HFFc6 (cell line): ENCODE measurements around the gene FARSB. TPM values are rescaled to one million over a fixed set of nuclear protein-coding genes. Genes with fewer than 3 reads are reported as not detected.
A peak's percentile ranks its signal among the peaks of the same experiment; 100 is the strongest.

Source experiments
- DNase-seq: peaks from one replicate; pipeline ENCODE4 v3.0.0-alpha.2; 2018
- H3K27ac Mint-ChIP-seq: 2 replicates; pipeline ENCODE4 v1.8.0; 2020; ENCODE audit warnings: mild to moderate bottlenecking, mixed read lengths
- H3K27me3 Mint-ChIP-seq: 2 replicates; pipeline ENCODE4 v1.8.0; 2021; ENCODE audit warnings: mild to moderate bottlenecking, moderate library complexity, mixed read lengths; ENCODE audit not compliant: insufficient read depth
- H3K36me3 Mint-ChIP-seq: 2 replicates; pipeline ENCODE4 v1.8.0; 2021; ENCODE audit warnings: low read depth, mixed read lengths
- H3K4me1 Mint-ChIP-seq: 2 replicates; pipeline ENCODE4 v1.8.0; 2020; ENCODE audit warnings: low read depth, mixed read lengths
- H3K4me3 Mint-ChIP-seq: 2 replicates; pipeline ENCODE4 v1.8.0; 2020; ENCODE audit warnings: mild to moderate bottlenecking, moderate library complexity, mixed read lengths
- H3K9me3 Mint-ChIP-seq: 2 replicates; pipeline ENCODE4 v1.8.0; 2020; ENCODE audit warnings: mild to moderate bottlenecking, mixed read lengths
- total RNA-seq, 6 experiments: library from RNA; stranded (reverse); fragmentation: NEBNext Ultra II Directional; extraction: Animal tissue kit (Norgen Biotek cat#: 25700); gene quantifications; 2 replicates in 1 of 6; 3 replicates in 5 of 6; pipeline ENCODE4 v1.2.3, GENCODE V29; 2021
- TF ChIP-seq, protein P1 (sequence below): fragments of 200-600 bp; sonication (generic); IDR thresholded peaks from 2 replicates; pipeline ENCODE4 v1.5.0; 2021; ENCODE audit warnings: antibody characterized with exemption, mild to moderate bottlenecking

Gene FARSB
- total RNA-seq, 6 experiments from 2014 or later, result 42.5 to 55.9 (median 51.9) TPM

DNA sequence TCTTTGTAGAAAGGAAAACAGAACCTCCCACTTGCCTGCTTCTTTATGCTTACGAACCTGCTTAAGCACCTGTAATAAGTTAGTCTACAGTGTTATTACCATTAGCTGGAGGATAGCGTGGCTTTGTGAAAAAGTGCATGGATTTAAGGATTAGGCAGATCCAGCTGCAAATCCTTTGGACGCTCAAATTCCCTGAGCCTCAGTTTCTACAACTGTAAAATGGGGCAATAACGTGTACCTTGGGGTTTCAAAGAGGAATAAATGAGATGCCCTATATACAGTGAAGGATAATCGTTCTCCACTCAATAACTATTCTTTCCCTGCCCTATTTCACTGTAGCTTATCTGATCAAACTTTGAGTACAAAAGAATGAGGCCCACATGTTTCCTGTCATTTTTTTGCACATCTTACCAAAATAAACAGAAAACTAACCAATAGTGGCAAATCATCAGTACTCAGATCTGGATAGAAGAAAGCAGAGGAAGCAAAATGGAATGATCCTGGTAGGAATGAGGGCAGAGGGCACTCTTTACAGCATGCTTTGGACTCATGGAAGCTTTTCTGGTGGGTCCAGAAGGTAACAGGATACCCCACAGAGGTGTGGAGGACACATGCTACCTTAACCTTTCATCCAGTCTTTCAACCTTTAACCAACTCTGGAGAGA, 30.3 kb upstream of the FARSB start:
- H3K27ac Mint-ChIP-seq, result no peak overlapping the region
- H3K27me3 Mint-ChIP-seq, result peaks cover 11% of the 10 kb centered on the region
- TF ChIP-seq, protein P1, sequence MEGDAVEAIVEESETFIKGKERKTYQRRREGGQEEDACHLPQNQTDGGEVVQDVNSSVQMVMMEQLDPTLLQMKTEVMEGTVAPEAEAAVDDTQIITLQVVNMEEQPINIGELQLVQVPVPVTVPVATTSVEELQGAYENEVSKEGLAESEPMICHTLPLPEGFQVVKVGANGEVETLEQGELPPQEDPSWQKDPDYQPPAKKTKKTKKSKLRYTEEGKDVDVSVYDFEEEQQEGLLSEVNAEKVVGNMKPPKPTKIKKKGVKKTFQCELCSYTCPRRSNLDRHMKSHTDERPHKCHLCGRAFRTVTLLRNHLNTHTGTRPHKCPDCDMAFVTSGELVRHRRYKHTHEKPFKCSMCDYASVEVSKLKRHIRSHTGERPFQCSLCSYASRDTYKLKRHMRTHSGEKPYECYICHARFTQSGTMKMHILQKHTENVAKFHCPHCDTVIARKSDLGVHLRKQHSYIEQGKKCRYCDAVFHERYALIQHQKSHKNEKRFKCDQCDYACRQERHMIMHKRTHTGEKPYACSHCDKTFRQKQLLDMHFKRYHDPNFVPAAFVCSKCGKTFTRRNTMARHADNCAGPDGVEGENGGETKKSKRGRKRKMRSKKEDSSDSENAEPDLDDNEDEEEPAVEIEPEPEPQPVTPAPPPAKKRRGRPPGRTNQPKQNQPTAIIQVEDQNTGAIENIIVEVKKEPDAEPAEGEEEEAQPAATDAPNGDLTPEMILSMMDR, result no peak
- H3K4me1 Mint-ChIP-seq, result peaks cover 27% of the 10 kb centered on the region
- H3K36me3 Mint-ChIP-seq, result no peaks in the 10 kb centered on the region
- H3K9me3 Mint-ChIP-seq, result no peaks in the 10 kb centered on the region
- H3K4me3 Mint-ChIP-seq, result no peak overlapping the region
- no peak for DNase-seq

DNA sequence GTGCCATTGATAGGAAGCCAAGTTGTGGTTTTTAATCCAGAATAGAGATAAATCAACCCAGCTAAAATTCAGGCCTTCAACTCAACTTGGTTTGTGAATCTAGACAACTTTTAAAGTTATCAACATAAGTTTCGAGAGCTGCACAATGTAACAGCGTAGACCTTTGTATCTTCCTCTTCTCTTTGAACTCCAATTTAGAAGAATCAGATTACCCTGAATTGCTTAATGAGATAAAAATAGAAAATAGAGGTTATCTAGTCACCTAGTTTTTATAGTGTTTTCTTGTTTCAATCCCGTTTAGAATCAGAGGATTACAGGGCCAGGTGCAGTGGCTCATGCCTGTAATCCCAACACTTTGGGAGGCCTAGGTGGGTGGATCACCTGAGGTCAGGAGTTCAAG, 27.9 kb upstream of the FARSB start:
- Mint-ChIP-seq H3K4me3 (no peak overlapping the region), H3K4me1 (peaks cover 8% of the 10 kb centered on the region), H3K9me3 (no peaks in the 10 kb centered on the region), H3K36me3 (no peaks in the 10 kb centered on the region), H3K27me3 (peaks cover 27% of the 10 kb centered on the region), H3K27ac (no peak overlapping the region)
- DNase-seq, result no peak
- TF ChIP-seq, protein P1, result no peak

GRCh38 chr2:222677981-222678380, 22.1 kb upstream of the FARSB start:
- no peaks in the 10 kb centered on the region for H3K4me1 Mint-ChIP-seq
- H3K36me3 Mint-ChIP-seq, result no peaks in the 10 kb centered on the region
- DNase-seq, result no peak
- no peaks in the 10 kb centered on the region for H3K9me3 Mint-ChIP-seq
- peaks cover 37% of the 10 kb centered on the region for H3K27me3 Mint-ChIP-seq
- H3K27ac Mint-ChIP-seq, result no peak overlapping the region
- TF ChIP-seq, protein P1, result peak; percentile 38
- no peak overlapping the region for H3K4me3 Mint-ChIP-seq

DNA sequence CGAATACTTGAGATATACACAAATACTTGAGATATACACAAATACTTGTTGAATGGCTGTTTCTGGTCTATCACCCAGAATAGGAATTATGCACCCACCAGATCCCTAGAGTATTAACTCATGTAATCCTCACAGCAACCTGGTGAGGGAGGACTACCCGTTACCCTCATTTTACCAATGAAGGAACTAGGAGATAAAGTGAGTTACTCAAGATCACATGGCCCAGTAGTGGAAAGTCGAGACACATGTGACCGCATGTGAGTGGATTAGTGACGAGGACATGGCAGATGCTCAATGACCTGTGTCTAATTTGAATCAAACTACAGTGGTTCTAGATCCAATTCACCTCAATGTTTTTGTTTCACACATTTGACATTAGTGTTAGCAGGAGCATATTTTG, 18.0 kb upstream of the FARSB start:
- H3K9me3 Mint-ChIP-seq, result no peaks in the 10 kb centered on the region
- peaks cover 8% of the 10 kb centered on the region for H3K4me1 Mint-ChIP-seq
- no peak overlapping the region for H3K4me3 Mint-ChIP-seq
- TF ChIP-seq, protein P1, result no peak
- peaks cover 39% of the 10 kb centered on the region for H3K27me3 Mint-ChIP-seq
- no peak overlapping the region for H3K27ac Mint-ChIP-seq
- no peak for DNase-seq
- H3K36me3 Mint-ChIP-seq, result no peaks in the 10 kb centered on the region; the same call in 1 of the 2 replicates

DNA sequence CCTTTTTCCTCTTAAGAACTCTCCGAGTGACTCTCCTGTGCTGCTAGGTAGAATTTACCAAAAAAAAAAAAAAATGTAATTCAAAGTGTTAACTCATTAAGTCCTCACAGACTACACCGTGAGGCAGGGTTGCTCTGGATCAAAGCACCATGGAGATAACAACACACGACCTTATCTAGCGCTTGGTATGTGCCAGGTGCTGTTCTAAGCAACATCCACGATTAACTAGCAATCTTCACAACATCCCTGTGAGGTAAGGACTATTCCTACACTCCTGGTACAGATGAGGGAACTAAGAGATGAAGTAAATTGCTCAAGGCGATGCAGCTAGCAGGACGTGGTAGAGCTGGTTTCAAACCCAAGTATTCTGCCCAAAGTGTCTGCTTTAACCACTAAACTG, 17.4 kb upstream of the FARSB start:
- DNase-seq, result no peak
- no peak overlapping the region for H3K4me3 Mint-ChIP-seq
- peaks cover 41% of the 10 kb centered on the region for H3K27me3 Mint-ChIP-seq
- no peaks in the 10 kb centered on the region for H3K9me3 Mint-ChIP-seq
- TF ChIP-seq, protein P1, result no peak
- H3K27ac Mint-ChIP-seq, result no peak overlapping the region
- H3K4me1 Mint-ChIP-seq, result peaks cover 8% of the 10 kb centered on the region
- H3K36me3 Mint-ChIP-seq, result no peaks in the 10 kb centered on the region; the same call in 1 of the 2 replicates
